Smooth muscle cell (in vitro differentiated cells): Measurements from ENCODE around the gene GDF10. TPM values are rescaled to one million over a fixed set of nuclear protein-coding genes. Genes with fewer than 3 reads are reported as not detected.

Experiments
- DNase-seq: peaks from one replicate; lab custom pipeline; 2025; ENCODE audit not compliant: unreplicated experiment; lab: John Stamatoyannopoulos, UW
- H2AFZ ChIP-seq: fragments of 200-600 bp; sonication (generic); 2 replicates; pipeline ENCODE4 v1.6.0; 2016; ENCODE audit warnings: antibody characterized with exemption, low read depth, mild to moderate bottlenecking
- H3F3A ChIP-seq: fragments of 200-600 bp; sonication (generic); 2 replicates; pipeline ENCODE4 v1.6.0; 2017; ENCODE audit warnings: antibody characterized with exemption, low read depth
- H3K27ac ChIP-seq: fragments of 200-600 bp; sonication (generic); 2 replicates; pipeline ENCODE4 v1.5.1; 2016; ENCODE audit warnings: low read depth, mild to moderate bottlenecking
- H3K27me3 ChIP-seq: fragments of 200-600 bp; sonication (generic); 2 replicates; pipeline ENCODE4 v1.6.1; 2016; ENCODE audit warnings: low read depth, mild to moderate bottlenecking
- H3K36me3 ChIP-seq: fragments of 200-600 bp; sonication (generic); 2 replicates; pipeline ENCODE4 v1.5.1; 2016; ENCODE audit warnings: low read depth
- H3K4me1 ChIP-seq: fragments of 200-600 bp; sonication (generic); 2 replicates; pipeline ENCODE4 v1.5.1; 2016; ENCODE audit warnings: low read depth
- H3K4me2 ChIP-seq: fragments of 200-600 bp; sonication (generic); 2 replicates; pipeline ENCODE4 v1.6.0; 2016; ENCODE audit warnings: mild to moderate bottlenecking
- H3K4me3 ChIP-seq: fragments of 200-600 bp; sonication (generic); 2 replicates; pipeline ENCODE4 v1.5.1; 2016; ENCODE audit warnings: mild to moderate bottlenecking
- H3K79me2 ChIP-seq: fragments of 200-600 bp; sonication (generic); 2 replicates; pipeline ENCODE4 v1.6.0; 2016; ENCODE audit warnings: low read depth, mild to moderate bottlenecking
- H3K9ac ChIP-seq: fragments of 200-600 bp; sonication (generic); 2 replicates; pipeline ENCODE4 v1.6.0; 2016; ENCODE audit warnings: low read depth
- H3K9me3 ChIP-seq: fragments of 200-600 bp; sonication (generic); replicated peaks from 2 replicates; pipeline ENCODE4 v1.5.1; 2016; ENCODE audit warnings: low read depth
- H4K20me1 ChIP-seq: fragments of 200-600 bp; sonication (generic); 2 replicates; pipeline ENCODE4 v1.6.0; 2016; ENCODE audit warnings: low read depth
- CTCF ChIP-seq: fragments of 200-600 bp; sonication (generic); IDR thresholded peaks from 2 replicates; pipeline ENCODE4 v1.5.1; 2017; ENCODE audit warnings: borderline replicate concordance, mild to moderate bottlenecking, antibody characterized with exemption; ENCODE audit not compliant: insufficient read depth, poor library complexity, severe bottlenecking
- whole genome bisulfite sequencing: methylation state at CpG from one replicate; pipeline ENCODE4 v1.1.7; 2016; ENCODE audit warnings: low lambda C conversion rate; 5-methylcytosine and 5-hydroxymethylcytosine counted together
- polyA plus RNA-seq: library from polyadenylated mRNA; unstranded; fragments of >200 nt; fragmentation: Nextera tagmentation; extraction: Ambion mirVana; gene quantifications from 2 replicates; pipeline ENCODE4 v1.2.1, GENCODE V29; 2016
- total RNA-seq: library from RNA; depleted of rRNA; stranded (reverse); fragments of >200 nt; gene quantifications from 2 replicates; pipeline ENCODE4 v1.2.3, GENCODE V29; 2014

GDF10 gene
- total and polyA plus RNA-seq, 2 experiments from 2014 or later = 0.58 to 1.5 TPM

GRCh38 chr10:47348661-47349470, 48.9 kb downstream of the GDF10 start:
- Histone ChIP-seq H3F3A (no peaks in the 10 kb centered on the region), H3K4me3 (no peak overlapping the region), H2AFZ (no peak overlapping the region), H3K27ac (no peak overlapping the region), H3K36me3 (no peaks in the 10 kb centered on the region), H3K79me2 (no peaks in the 10 kb centered on the region), H3K9me3 (no peaks in the 10 kb centered on the region), H3K4me1 (no peaks in the 10 kb centered on the region), H4K20me1 (no peaks in the 10 kb centered on the region), H3K9ac (no peak overlapping the region), H3K4me2 (no peak overlapping the region), H3K27me3 (no peaks in the 10 kb centered on the region)
- DNase-seq = no peak
- WGBS = 94% methylated on average over 36 of the region's 36 CpGs
- no peak for TF ChIP-seq CTCF

- no peaks in the 10 kb centered on the region for H3K4me1 ChIP-seq
- WGBS = 98% methylated on average over 17 of the region's 22 CpGs
- no peak overlapping the region for H3K9ac ChIP-seq
- H3K4me2 ChIP-seq = no peak overlapping the region
- TF ChIP-seq CTCF = no peak
- no peak overlapping the region for H2AFZ ChIP-seq
- no peaks in the 10 kb centered on the region for H3K79me2 ChIP-seq
- H3K4me3 ChIP-seq = no peak overlapping the region
- no peaks in the 10 kb centered on the region for H3F3A ChIP-seq
- H3K27me3 ChIP-seq = no peaks in the 10 kb centered on the region
- DNase-seq = no peak
- H3K36me3 ChIP-seq = no peaks in the 10 kb centered on the region
- H4K20me1 ChIP-seq = no peaks in the 10 kb centered on the region
- no peak overlapping the region for H3K27ac ChIP-seq
- H3K9me3 ChIP-seq = no peaks in the 10 kb centered on the region
Observed at GRCh38 chr10:47349516-47349915, 49.5 kb downstream of the GDF10 start.

- Histone ChIP-seq H3K9me3 (no peaks in the 10 kb centered on the region), H3K36me3 (no peaks in the 10 kb centered on the region), H3K4me2 (no peak overlapping the region), H3F3A (no peaks in the 10 kb centered on the region), H3K79me2 (no peaks in the 10 kb centered on the region), H2AFZ (no peak overlapping the region), H3K9ac (no peak overlapping the region), H3K27me3 (no peaks in the 10 kb centered on the region), H4K20me1 (no peaks in the 10 kb centered on the region), H3K4me1 (no peaks in the 10 kb centered on the region), H3K27ac (no peak overlapping the region), H3K4me3 (no peak overlapping the region)
- no peak for DNase-seq
- TF ChIP-seq CTCF = no peak
- 97% methylated on average over 31 of the region's 31 CpGs for WGBS
Observed at GRCh38 chr10:47349941-47350371, 50.0 kb downstream of the GDF10 start.
